ENCODE data around the gene ARFGAP1.

DNA sequence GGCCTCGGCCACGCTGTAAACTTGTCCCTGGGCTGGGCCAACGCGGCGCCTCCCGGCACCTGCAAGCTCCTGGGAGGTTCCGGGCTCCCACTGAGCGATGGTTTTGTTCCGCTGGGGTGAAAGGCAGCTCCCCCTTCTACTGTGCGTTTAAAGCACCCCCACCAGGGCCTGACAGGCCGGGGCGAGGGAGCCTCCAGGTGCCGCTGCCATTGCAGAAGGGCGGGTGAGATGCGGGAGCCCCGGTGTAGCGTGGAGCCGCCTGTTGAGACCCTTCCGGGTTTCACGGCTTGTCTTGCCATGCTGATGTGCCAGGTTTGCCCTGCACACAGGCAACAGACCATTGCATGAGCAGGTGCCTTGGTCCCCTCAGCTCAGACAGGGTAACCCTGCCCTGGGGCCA, 23.2 kb downstream of the ARFGAP1 start:
- TF ChIP-seq CTCF (IDR thresholded peaks at IDR 0.05) (no peak), POLR2A (IDR thresholded peaks at IDR 0.05) (no peak)
